ENCODE data around the gene CBR4.

The CBR4 gene

GRCh38 chr4:169024762-169025161 lies 14.7 kb upstream of the CBR4 start:
- DNase-seq (ENCODE audit: low read depth), result peak; percentile 57
- peak; percentile 64 for TF ChIP-seq CTCF (IDR thresholded peaks at IDR 0.05; ENCODE audit: insufficient read depth, low read depth, low read length, missing control alignments)
- H3K4me3 ChIP-seq (ENCODE audit: low read depth, low read length), result no peak overlapping the region

- DNase-seq (ENCODE audit: low read depth), result no peak
- no peak for TF ChIP-seq CTCF (IDR thresholded peaks at IDR 0.05; ENCODE audit: insufficient read depth, low read depth, low read length, missing control alignments)
- H3K4me3 ChIP-seq (ENCODE audit: low read depth, low read length), result no peak overlapping the region
Observed at GRCh38 chr4:169018406-169018805, 8.4 kb upstream of the CBR4 start.

GRCh38 chr4:169017971-169018370 lies 7.9 kb upstream of the CBR4 start:
- no peak for DNase-seq (ENCODE audit: low read depth)
- no peak overlapping the region for H3K4me3 ChIP-seq (ENCODE audit: low read depth, low read length)
- TF ChIP-seq CTCF (IDR thresholded peaks at IDR 0.05; ENCODE audit: insufficient read depth, low read depth, low read length, missing control alignments), result no peak

GRCh38 chr4:169015186-169015623 lies 5.2 kb upstream of the CBR4 start:
- H3K4me3 ChIP-seq (ENCODE audit: low read depth, low read length), result no peak overlapping the region
- no peak for TF ChIP-seq CTCF (IDR thresholded peaks at IDR 0.05; ENCODE audit: insufficient read depth, low read depth, low read length, missing control alignments)
- peak; percentile 41 for DNase-seq (ENCODE audit: low read depth)

GRCh38 chr4:169014586-169014985 lies 4.5 kb upstream of the CBR4 start:
- no peak for TF ChIP-seq CTCF (IDR thresholded peaks at IDR 0.05; ENCODE audit: insufficient read depth, low read depth, low read length, missing control alignments)
- no peak for DNase-seq (ENCODE audit: low read depth)
- no peak overlapping the region for H3K4me3 ChIP-seq (ENCODE audit: low read depth, low read length)

GRCh38 chr4:169013396-169013795 lies 3.3 kb upstream of the CBR4 start:
- TF ChIP-seq CTCF (IDR thresholded peaks at IDR 0.05; ENCODE audit: insufficient read depth, low read depth, low read length, missing control alignments), result no peak
- no peak overlapping the region for H3K4me3 ChIP-seq (ENCODE audit: low read depth, low read length)
- no peak for DNase-seq (ENCODE audit: low read depth)

GRCh38 chr4:169012049-169012448 lies 2.0 kb upstream of the CBR4 start:
- TF ChIP-seq CTCF (IDR thresholded peaks at IDR 0.05; ENCODE audit: insufficient read depth, low read depth, low read length, missing control alignments), result no peak
- H3K4me3 ChIP-seq (ENCODE audit: low read depth, low read length), result no peak overlapping the region
- no peak for DNase-seq (ENCODE audit: low read depth)
